ENCODE results near the gene DUSP9.

DUSP9 gene

GRCh38 chrX:153621949-153622598, 24.9 kb upstream of the DUSP9 start:
- no peak for DNase-seq (ENCODE audit: low read depth in 2 of 2)

- no peak for DNase-seq (ENCODE audit: low read depth in 2 of 2)
These were observed 24.2 kb upstream of the DUSP9 start for GRCh38 chrX:153622661-153623309.

- DNase-seq (ENCODE audit: low read depth in 2 of 2): no peak
These were observed 23.5 kb upstream of the DUSP9 start for GRCh38 chrX:153623310-153624029.

GRCh38 chrX:153624196-153625091, 22.6 kb upstream of the DUSP9 start:
- no peak for DNase-seq (ENCODE audit: low read depth in 2 of 2)

GRCh38 chrX:153625271-153626024, 21.6 kb upstream of the DUSP9 start:
- DNase-seq (ENCODE audit: low read depth in 2 of 2): no peak

- no peak for DNase-seq (ENCODE audit: low read depth in 2 of 2)
These were observed 20.9 kb upstream of the DUSP9 start for GRCh38 chrX:153626025-153626633.

- DNase-seq (ENCODE audit: low read depth in 2 of 2): no peak
These were observed 19.9 kb upstream of the DUSP9 start for GRCh38 chrX:153626863-153627674.

- DNase-seq (ENCODE audit: low read depth in 2 of 2): no peak
These were observed 19.3 kb upstream of the DUSP9 start for GRCh38 chrX:153627675-153628111.

- DNase-seq (ENCODE audit: low read depth in 2 of 2): no peak
These were observed 18.9 kb upstream of the DUSP9 start for GRCh38 chrX:153628129-153628528.

- DNase-seq (ENCODE audit: low read depth in 2 of 2): no peak
These were observed 18.3 kb upstream of the DUSP9 start for GRCh38 chrX:153628665-153629064.

GRCh38 chrX:153631346-153631745, 15.7 kb upstream of the DUSP9 start:
- no peak for DNase-seq (ENCODE audit: low read depth in 2 of 2)

- no peak for DNase-seq (ENCODE audit: low read depth in 2 of 2)
These were observed 15.0 kb upstream of the DUSP9 start for GRCh38 chrX:153631907-153632594.

- DNase-seq (ENCODE audit: low read depth in 2 of 2): no peak
These were observed 14.4 kb upstream of the DUSP9 start for GRCh38 chrX:153632595-153632946.

GRCh38 chrX:153633048-153633447, 14.0 kb upstream of the DUSP9 start:
- no peak for DNase-seq (ENCODE audit: low read depth in 2 of 2)

GRCh38 chrX:153633607-153634180, 13.3 kb upstream of the DUSP9 start:
- no peak for DNase-seq (ENCODE audit: low read depth in 2 of 2)

- no peak for DNase-seq (ENCODE audit: low read depth in 2 of 2)
These were observed 12.8 kb upstream of the DUSP9 start for GRCh38 chrX:153634236-153634635.

GRCh38 chrX:153634832-153635231, 12.2 kb upstream of the DUSP9 start:
- DNase-seq (ENCODE audit: low read depth in 2 of 2): no peak

- no peak for DNase-seq (ENCODE audit: low read depth in 2 of 2)
These were observed 11.6 kb upstream of the DUSP9 start for GRCh38 chrX:153635388-153635787.
